Calu3 (cell line): ENCODE data around the gene HMCN1. TPM values are rescaled to one million over a fixed set of nuclear protein-coding genes. Genes with fewer than 3 reads are reported as not detected.
"Not testable (repeated sequence)": the region's sequence is repeated elsewhere in the genome, so short reads cannot be mapped to it uniquely, and the experiment has no call there.

Experiments used
- BruUV-seq: library from RNA; stranded (reverse); fragments of 400-500 nt; replicated peaks from 2 replicates; lab custom pipeline; 2021; lab: Mats Ljungman, UMichigan
- CTCF ChIA-PET: fragments of 300-600 bp; sonication (Branson Sonifier 250); formaldehyde crosslinking; loops from one replicate; lab custom pipeline; 2022; ENCODE audit warnings: antibody characterized with exemption; lab: Charles Lee
- DNase-seq: peaks from one replicate; pipeline ENCODE4 v3.0.0; 2022
- H3K27ac Mint-ChIP-seq: one replicate; pipeline ENCODE4 v1.8.0; 2022; ENCODE audit warnings: mixed read lengths; ENCODE audit not compliant: unreplicated experiment
- H3K27me3 Mint-ChIP-seq: one replicate; pipeline ENCODE4 v1.8.0; 2022; ENCODE audit warnings: mixed read lengths; ENCODE audit not compliant: unreplicated experiment
- H3K36me3 Mint-ChIP-seq: one replicate; pipeline ENCODE4 v1.8.0; 2022; ENCODE audit warnings: mild to moderate bottlenecking, moderate library complexity, mixed read lengths; ENCODE audit not compliant: insufficient read depth, unreplicated experiment
- H3K4me1 Mint-ChIP-seq: one replicate; pipeline ENCODE4 v1.8.0; 2022; ENCODE audit warnings: mild to moderate bottlenecking, low read depth, mixed read lengths; ENCODE audit not compliant: unreplicated experiment
- H3K4me3 Mint-ChIP-seq: one replicate; pipeline ENCODE4 v1.8.0; 2022; ENCODE audit warnings: mild to moderate bottlenecking, low read depth, moderate library complexity, mixed read lengths; ENCODE audit not compliant: unreplicated experiment
- H3K9me3 Mint-ChIP-seq: one replicate; pipeline ENCODE4 v1.8.0; 2022; ENCODE audit warnings: low read depth, mixed read lengths; ENCODE audit not compliant: unreplicated experiment
- CTCF ChIP-seq: fragments of 200-600 bp; IDR thresholded peaks from one replicate; pipeline ENCODE4 v1.8.0; 2022; ENCODE audit warnings: antibody characterized with exemption; ENCODE audit not compliant: unreplicated experiment
- intact Hi-C: fragments of 100-400 bp; cut with micrococcal nuclease; formaldehyde crosslinking; loops from one replicate; pipeline ENCODE4 v1.10.0; 2022; ENCODE audit not compliant: unreplicated experiment
- total RNA-seq: library from RNA; stranded (reverse); gene quantifications from 2 replicates; pipeline ENCODE4 v1.2.3, GENCODE V29; 2022

The HMCN1 gene
- total RNA-seq, 1 experiment from 2014 or later = 0.05 TPM

- intact Hi-C loops = loop anchor here (1.0 kb wide), 2 partner anchors 57 to 342 kb away; no protein-coding TSS in a partner anchor
- no peaks in the 10 kb centered on the region for H3K27me3 Mint-ChIP-seq
- peaks cover 12% of the 10 kb centered on the region for H3K4me1 Mint-ChIP-seq
- no peak overlapping the region for H3K4me3 Mint-ChIP-seq
- peaks cover 4% of the 10 kb centered on the region for H3K9me3 Mint-ChIP-seq
- H3K27ac Mint-ChIP-seq = no peak overlapping the region
- H3K36me3 Mint-ChIP-seq = no peaks in the 10 kb centered on the region
- peak; percentile 39 for TF ChIP-seq CTCF
- no TSS peak for BruUV-seq
- DNase-seq = peak; percentile 43
- CTCF ChIA-PET = interaction anchor here (0.7 to 1.7 kb wide), 6 partner anchors 12 to 435 kb away, joined by 3 to 12 read pairs (median 4); no protein-coding TSS in a partner anchor
Measured at GRCh38 chr1:186155594-186155993, 421.4 kb downstream of the HMCN1 start.

- BruUV-seq, intact Hi-C loops: not testable (repeated sequence)
Measured at GRCh38 chr1:186162895-186163294, 428.7 kb downstream of the HMCN1 start.

GRCh38 chr1:186164773-186165172, 430.6 kb downstream of the HMCN1 start:
- CTCF ChIA-PET = no interaction called here
- H3K4me1 Mint-ChIP-seq = no peaks in the 10 kb centered on the region
- H3K36me3 Mint-ChIP-seq = no peaks in the 10 kb centered on the region
- intact Hi-C loops = no loop called here
- no TSS peak for BruUV-seq
- H3K27me3 Mint-ChIP-seq = no peaks in the 10 kb centered on the region
- H3K9me3 Mint-ChIP-seq = peaks cover 6% of the 10 kb centered on the region
- DNase-seq = no peak
- no peak overlapping the region for H3K27ac Mint-ChIP-seq
- TF ChIP-seq CTCF = no peak
- H3K4me3 Mint-ChIP-seq = no peak overlapping the region

More at GRCh38 chr1:186162895-186163294, 428.7 kb downstream of the HMCN1 start:
- H3K27ac Mint-ChIP-seq, H3K4me3 Mint-ChIP-seq, DNase-seq, H3K27me3 Mint-ChIP-seq, H3K4me1 Mint-ChIP-seq, H3K9me3 Mint-ChIP-seq, CTCF ChIA-PET, H3K36me3 Mint-ChIP-seq: not testable (repeated sequence)

GRCh38 chr1:186165303-186165702, 431.1 kb downstream of the HMCN1 start:
- Mint-ChIP-seq H3K27me3 (peaks cover 5% of the 10 kb centered on the region), H3K4me3 (no peak overlapping the region), H3K4me1 (no peaks in the 10 kb centered on the region), H3K9me3 (peaks cover 5% of the 10 kb centered on the region), H3K27ac (no peak overlapping the region), H3K36me3 (no peaks in the 10 kb centered on the region)
- BruUV-seq = no TSS peak
- TF ChIP-seq CTCF = no peak
- CTCF ChIA-PET = no interaction called here
- no peak for DNase-seq
- intact Hi-C loops = no loop called here

GRCh38 chr1:186167096-186167668, 433.0 kb downstream of the HMCN1 start:
- H3K27ac Mint-ChIP-seq = no peak overlapping the region
- CTCF ChIA-PET = no interaction called here
- no peaks in the 10 kb centered on the region for H3K9me3 Mint-ChIP-seq
- H3K4me3 Mint-ChIP-seq = no peak overlapping the region
- BruUV-seq = no TSS peak
- peaks cover 12% of the 10 kb centered on the region for H3K27me3 Mint-ChIP-seq
- H3K36me3 Mint-ChIP-seq = no peaks in the 10 kb centered on the region
- H3K4me1 Mint-ChIP-seq = no peaks in the 10 kb centered on the region
- no peak for DNase-seq
- intact Hi-C loops = no loop called here
- no peak for TF ChIP-seq CTCF
